Activated B cell treated with CpG ODN at 0.5 μM for 24 hours (primary cell): Measurements from ENCODE around the gene BNIP5. TPM values are rescaled to one million over a fixed set of nuclear protein-coding genes. Genes with fewer than 3 reads are reported as not detected.

Source experiments
- ATAC-seq: fragments of 200-7000 bp; cut with Tn5 transposase; one replicate; pipeline ENCODE4 v1.10.0; 2021; ENCODE audit warnings: low read depth, mild to moderate bottlenecking, moderate library complexity
- CTCF ChIA-PET: fragments of 350-600 bp; sonication (Branson Sonifier 250); formaldehyde crosslinking; loops from one replicate; lab custom pipeline; 2021; ENCODE audit warnings: antibody characterized with exemption; lab: Charles Lee
- POLR2A ChIA-PET: fragments of 350-600 bp; sonication (Branson Sonifier 250); formaldehyde crosslinking; loops from one replicate; lab custom pipeline; 2021; ENCODE audit warnings: antibody characterized with exemption; lab: Charles Lee
- DNase-seq: peaks from one replicate; pipeline ENCODE4 v3.0.0; 2022
- H3K27ac Mint-ChIP-seq: one replicate; pipeline ENCODE4 v1.8.0; 2020; ENCODE audit warnings: mixed read lengths
- H3K27me3 Mint-ChIP-seq: one replicate; pipeline ENCODE4 v1.8.0; 2021; ENCODE audit warnings: mixed read lengths
- H3K36me3 Mint-ChIP-seq: one replicate; pipeline ENCODE4 v1.8.0; 2021; ENCODE audit warnings: low read depth, mixed read lengths
- H3K4me1 Mint-ChIP-seq: one replicate; pipeline ENCODE4 v1.8.0; 2021; ENCODE audit warnings: mixed read lengths
- H3K4me3 Mint-ChIP-seq: one replicate; pipeline ENCODE4 v1.8.0; 2020; ENCODE audit warnings: mild to moderate bottlenecking, mixed read lengths
- H3K9me3 Mint-ChIP-seq: one replicate; pipeline ENCODE4 v1.8.0; 2020; ENCODE audit warnings: mixed read lengths
- intact Hi-C: fragments of 100-400 bp; cut with micrococcal nuclease; formaldehyde crosslinking; loops from one replicate; pipeline ENCODE4 v1.15.1; 2024
- total RNA-seq: library from RNA; stranded (reverse); gene quantifications from 2 replicates; pipeline ENCODE4 v1.2.3, GENCODE V29; 2022
- TF ChIP-seq, protein P1 (sequence below): fragments of 200-600 bp; IDR thresholded peaks from one replicate; pipeline ENCODE4 v1.8.0; 2022; ENCODE audit warnings: antibody characterized with exemption, mild to moderate bottlenecking

The BNIP5 gene
- total RNA-seq, 1 donor from 2014 or later: 0.11 TPM

DNA sequence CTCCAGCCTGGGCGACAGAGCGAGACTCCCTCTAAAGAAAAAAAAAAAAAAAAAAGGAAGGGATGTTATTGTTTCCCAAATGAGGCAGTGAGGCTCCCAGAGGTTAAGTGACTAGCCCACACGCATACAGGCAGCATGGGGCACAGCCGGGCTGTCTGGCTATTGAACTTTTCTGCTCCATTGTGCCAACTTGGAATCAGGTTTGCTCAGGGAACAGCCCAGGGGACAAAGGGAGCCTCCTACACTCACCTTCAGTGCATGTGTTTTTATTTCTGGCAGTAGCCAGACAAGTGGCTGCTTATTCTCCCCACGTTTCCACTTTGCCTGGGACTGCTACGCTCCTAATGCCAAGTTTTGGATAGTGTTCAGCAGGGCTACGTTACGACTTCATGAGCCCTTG is 40.1 kb upstream of the BNIP5 start:
- H3K4me3 Mint-ChIP-seq: no peak overlapping the region
- intact Hi-C loops: no loop called here
- DNase-seq (no peak), ATAC-seq (no peak)
- H3K9me3 Mint-ChIP-seq: no peaks in the 10 kb centered on the region
- H3K27me3 Mint-ChIP-seq: peaks cover 5% of the 10 kb centered on the region
- CTCF ChIA-PET: no interaction called here
- TF ChIP-seq, protein P1, sequence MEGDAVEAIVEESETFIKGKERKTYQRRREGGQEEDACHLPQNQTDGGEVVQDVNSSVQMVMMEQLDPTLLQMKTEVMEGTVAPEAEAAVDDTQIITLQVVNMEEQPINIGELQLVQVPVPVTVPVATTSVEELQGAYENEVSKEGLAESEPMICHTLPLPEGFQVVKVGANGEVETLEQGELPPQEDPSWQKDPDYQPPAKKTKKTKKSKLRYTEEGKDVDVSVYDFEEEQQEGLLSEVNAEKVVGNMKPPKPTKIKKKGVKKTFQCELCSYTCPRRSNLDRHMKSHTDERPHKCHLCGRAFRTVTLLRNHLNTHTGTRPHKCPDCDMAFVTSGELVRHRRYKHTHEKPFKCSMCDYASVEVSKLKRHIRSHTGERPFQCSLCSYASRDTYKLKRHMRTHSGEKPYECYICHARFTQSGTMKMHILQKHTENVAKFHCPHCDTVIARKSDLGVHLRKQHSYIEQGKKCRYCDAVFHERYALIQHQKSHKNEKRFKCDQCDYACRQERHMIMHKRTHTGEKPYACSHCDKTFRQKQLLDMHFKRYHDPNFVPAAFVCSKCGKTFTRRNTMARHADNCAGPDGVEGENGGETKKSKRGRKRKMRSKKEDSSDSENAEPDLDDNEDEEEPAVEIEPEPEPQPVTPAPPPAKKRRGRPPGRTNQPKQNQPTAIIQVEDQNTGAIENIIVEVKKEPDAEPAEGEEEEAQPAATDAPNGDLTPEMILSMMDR: no peak
- no peak overlapping the region for H3K27ac Mint-ChIP-seq
- H3K36me3 Mint-ChIP-seq: no peaks in the 10 kb centered on the region
- POLR2A ChIA-PET: no interaction called here
- H3K4me1 Mint-ChIP-seq: peaks cover 8% of the 10 kb centered on the region

- peaks cover 8% of the 10 kb centered on the region for H3K4me1 Mint-ChIP-seq
- intact Hi-C loops: no loop called here
- H3K9me3 Mint-ChIP-seq: no peaks in the 10 kb centered on the region
- CTCF ChIA-PET: no interaction called here
- peaks cover 5% of the 10 kb centered on the region for H3K27me3 Mint-ChIP-seq
- no peak overlapping the region for H3K4me3 Mint-ChIP-seq
- TF ChIP-seq, protein P1: no peak
- POLR2A ChIA-PET: no interaction called here
- DNase-seq: no peak
- ATAC-seq: no peak
- no peaks in the 10 kb centered on the region for H3K36me3 Mint-ChIP-seq
- H3K27ac Mint-ChIP-seq: no peak overlapping the region
These were observed 39.5 kb upstream of the BNIP5 start for GRCh38 chr6:36376183-36376582.

DNA sequence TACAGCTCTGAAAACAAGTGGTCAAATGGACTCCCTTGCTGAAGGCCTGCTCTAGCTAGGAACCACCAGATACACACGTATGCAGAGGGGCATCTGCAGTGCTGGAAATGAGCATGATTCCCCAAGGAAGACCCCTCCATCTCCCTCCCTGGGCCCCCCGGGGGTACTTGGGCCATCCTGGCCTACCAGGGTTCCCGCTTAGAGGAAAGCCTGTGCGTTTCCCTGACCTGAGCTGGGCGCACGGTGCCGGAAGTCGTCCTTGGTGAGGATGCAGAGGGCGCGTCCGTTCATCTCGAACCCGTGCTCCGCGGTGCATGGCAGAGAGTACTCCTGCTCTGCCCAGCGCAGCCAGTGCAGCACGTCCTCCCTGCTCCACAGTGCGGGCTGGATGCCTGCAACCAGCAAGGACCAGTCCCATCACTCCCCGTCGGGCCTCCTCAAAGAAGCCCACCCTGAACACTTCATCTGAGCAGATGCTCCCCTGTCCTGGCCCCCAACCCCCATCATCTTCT is 39.0 kb upstream of the BNIP5 start:
- intact Hi-C loops: no loop called here
- peaks cover 8% of the 10 kb centered on the region for H3K4me1 Mint-ChIP-seq
- no peaks in the 10 kb centered on the region for H3K36me3 Mint-ChIP-seq
- TF ChIP-seq, protein P1: no peak
- no peaks in the 10 kb centered on the region for H3K9me3 Mint-ChIP-seq
- CTCF ChIA-PET: no interaction called here
- ATAC-seq: no peak
- POLR2A ChIA-PET: no interaction called here
- no peak overlapping the region for H3K27ac Mint-ChIP-seq
- no peak for DNase-seq
- H3K27me3 Mint-ChIP-seq: peaks cover 5% of the 10 kb centered on the region
- H3K4me3 Mint-ChIP-seq: no peak overlapping the region

DNA sequence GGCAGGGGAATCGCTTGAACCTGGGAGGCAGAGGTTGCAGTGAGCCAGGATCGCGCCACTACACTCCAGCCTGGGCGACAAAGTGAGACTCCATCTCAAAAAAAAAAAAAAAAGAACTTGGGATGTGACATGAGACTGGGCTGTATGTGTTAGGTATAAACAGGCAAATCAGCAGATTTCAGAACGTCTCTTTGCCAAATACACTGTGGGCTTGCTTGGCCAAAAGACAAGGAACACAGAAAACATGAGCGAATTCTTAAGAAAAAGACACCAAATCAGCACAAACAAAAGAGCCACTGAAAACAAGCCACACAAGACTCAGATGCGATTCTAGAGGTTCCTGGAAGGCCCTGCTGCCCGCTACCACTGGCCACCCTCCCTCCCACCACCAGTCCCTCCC is 38.3 kb upstream of the BNIP5 start:
- no peak for ATAC-seq
- intact Hi-C loops: no loop called here
- CTCF ChIA-PET: no interaction called here
- peaks cover 5% of the 10 kb centered on the region for H3K27me3 Mint-ChIP-seq
- POLR2A ChIA-PET: no interaction called here
- H3K36me3 Mint-ChIP-seq: no peaks in the 10 kb centered on the region
- H3K27ac Mint-ChIP-seq: no peak overlapping the region
- H3K4me1 Mint-ChIP-seq: peaks cover 8% of the 10 kb centered on the region
- no peaks in the 10 kb centered on the region for H3K9me3 Mint-ChIP-seq
- H3K4me3 Mint-ChIP-seq: no peak overlapping the region
- no peak for DNase-seq
- TF ChIP-seq, protein P1: no peak

DNA sequence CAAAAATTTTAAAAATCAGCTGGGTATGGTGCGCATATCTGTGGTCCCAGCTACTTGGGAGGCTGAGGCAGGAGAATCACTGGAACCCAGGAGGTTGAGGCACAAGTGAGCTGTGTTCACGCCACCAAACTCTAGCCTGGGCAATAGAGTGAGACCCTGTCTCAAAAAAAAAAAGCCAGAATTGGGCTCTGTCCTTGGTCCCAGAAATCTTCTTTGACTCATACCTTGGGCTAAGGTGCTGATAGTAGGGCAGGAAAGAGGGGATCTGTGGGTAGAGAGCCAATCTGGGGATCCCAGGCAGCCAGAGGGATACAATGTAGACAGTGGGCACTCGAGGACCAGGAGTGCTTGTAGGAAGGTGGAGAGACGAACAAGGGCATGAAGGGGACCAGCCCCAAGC is 37.5 kb upstream of the BNIP5 start:
- Mint-ChIP-seq H3K27me3 (peaks cover 5% of the 10 kb centered on the region), H3K4me3 (no peak overlapping the region), H3K36me3 (no peaks in the 10 kb centered on the region), H3K4me1 (peaks cover 8% of the 10 kb centered on the region), H3K9me3 (no peaks in the 10 kb centered on the region), H3K27ac (no peak overlapping the region)
- ChIA-PET CTCF (no interaction called here), POLR2A (no interaction called here)
- no peak for DNase-seq
- TF ChIP-seq, protein P1: no peak
- ATAC-seq: no peak
- intact Hi-C loops: no loop called here
